HCT116 (cell line): Measurements from ENCODE around the gene MCRIP2. TPM values are rescaled to one million over a fixed set of nuclear protein-coding genes. Genes with fewer than 3 reads are reported as not detected.

ENCODE experiments used
- ATAC-seq: fragments of 200-7000 bp; cut with Tn5 transposase; 2 replicates; pipeline ENCODE4 v1.9.1; 2020; ENCODE audit warnings: mild to moderate bottlenecking, moderate library complexity
- BruUV-seq: library from RNA; stranded (reverse); fragments of 400-500 nt; replicated peaks from 2 replicates; lab custom pipeline; 2021; lab: Mats Ljungman, UMichigan
- CTCF ChIA-PET: fragments of 300-600 bp; sonication (Branson Sonifier 250); formaldehyde crosslinking; loops from one replicate; lab custom pipeline; 2021; ENCODE audit warnings: antibody characterized with exemption; lab: Charles Lee
- POLR2A ChIA-PET: fragments of 300-600, 350-600 bp; sonication (Branson Sonifier 250); formaldehyde crosslinking; loops from one replicate; lab custom pipeline; 2021; ENCODE audit warnings: antibody characterized with exemption; lab: Charles Lee
- RAD21 ChIA-PET, 2 experiments: fragments of 300-600 bp; sonication (Branson Sonifier 250); formaldehyde crosslinking; loops; one replicate each; lab custom pipeline; 2023; ENCODE audit warnings: low total read pairs in 2 of 2; ENCODE audit not compliant: uncharacterized antibody in 2 of 2, unreplicated experiment in 2 of 2, low non-redundant PET in 1 of 2; lab: Charles Lee
- DNase-seq: peaks from one replicate; pipeline ENCODE4 v3.0.0-alpha.2; 2010; ENCODE audit warnings: low read depth, low spot score
- H2AFZ ChIP-seq: fragments of 200-600 bp; shearing (Covaris generic), sonication (generic); 2 replicates; pipeline ENCODE4 v1.6.1; 2017; ENCODE audit warnings: low read depth, mixed run types, mixed read lengths, antibody characterized with exemption, low read length; ENCODE audit not compliant: poor library complexity, severe bottlenecking
- H3K27ac ChIP-seq: 2 replicates; pipeline ENCODE4 v1.5.1; 2012; ENCODE audit warnings: low read depth, low read length
- H3K27me3 ChIP-seq: fragments of 200-600 bp; sonication (generic); 2 replicates; pipeline ENCODE4 v1.6.1; 2016; ENCODE audit warnings: mixed run types, low read length, mixed read lengths; ENCODE audit not compliant: insufficient read depth
- H3K36me3 ChIP-seq, 2 experiments: fragments of 200-500 bp in 1 of 2; fragments of 200-600 bp in 1 of 2; sonication (Bioruptor generic) in 1 of 2; sonication (generic) in 1 of 2; 2 replicates each; pipeline versions ENCODE4 v1.5.1 to v1.6.1; 2014 to 2016; ENCODE audit warnings: low read length in 2 of 2, inconsistent platforms in 1 of 2, mixed read lengths in 1 of 2, mixed run types in 1 of 2; ENCODE audit not compliant: insufficient read depth in 2 of 2, control insufficient read depth in 1 of 2
- H3K4me1 ChIP-seq, 2 experiments: fragments of 200-600 bp in 1 of 2; sonication (generic) in 1 of 2; 2 replicates each; pipeline versions ENCODE4 v1.5.1 to v1.6.1; 2012 to 2017; ENCODE audit warnings: low read length in 2 of 2, inconsistent platforms in 1 of 2, mild to moderate bottlenecking in 1 of 2, mixed read lengths in 1 of 2, mixed run types in 1 of 2, moderate library complexity in 1 of 2; ENCODE audit not compliant: insufficient read depth in 2 of 2, control insufficient read depth in 1 of 2
- H3K4me2 ChIP-seq: fragments of 200-600 bp; sonication (generic); 2 replicates; pipeline ENCODE4 v1.6.1; 2017; ENCODE audit warnings: mixed run types, low read length, mixed read lengths
- H3K4me3 ChIP-seq, 2 experiments: fragments of 200-600 bp in 1 of 2; sonication (generic) in 1 of 2; replicated peaks in 1 of 2; 2 replicates each; pipeline ENCODE4 v1.5.1; 2011 to 2016; ENCODE audit warnings: low read length in 2 of 2, control low read depth in 1 of 2, low read depth in 1 of 2, mild to moderate bottlenecking in 1 of 2, mixed read lengths in 1 of 2, mixed run types in 1 of 2
- H3K79me2 ChIP-seq: fragments of 200-600 bp; sonication (generic); 2 replicates; pipeline ENCODE4 v1.6.1; 2017; ENCODE audit warnings: mild to moderate bottlenecking, mixed run types, low read length, moderate library complexity, mixed read lengths; ENCODE audit not compliant: insufficient read depth
- H3K9ac ChIP-seq: fragments of 200-600 bp; sonication (generic); 2 replicates; pipeline ENCODE4 v1.6.1; 2016; ENCODE audit warnings: low read length, mixed read lengths
- H3K9me2 ChIP-seq: fragments of 200-600 bp; sonication (generic), shearing (Covaris generic); 2 replicates; pipeline ENCODE4 v1.6.1; 2017; ENCODE audit warnings: mixed run types, mild to moderate bottlenecking, moderate library complexity; ENCODE audit not compliant: insufficient read depth
- H3K9me3 ChIP-seq, 2 experiments: fragments of 200-500 bp in 1 of 2; fragments of 200-600 bp in 1 of 2; sonication (Bioruptor generic) in 1 of 2; sonication (generic) in 1 of 2; 2 replicates each; pipeline ENCODE4 v1.6.1; 2014 to 2017; ENCODE audit warnings: low read length in 2 of 2, mixed read lengths in 2 of 2, inconsistent platforms in 1 of 2, low read depth in 1 of 2, mild to moderate bottlenecking in 1 of 2, mixed run types in 1 of 2, moderate library complexity in 1 of 2; ENCODE audit not compliant: control insufficient read depth in 1 of 2, insufficient read depth in 1 of 2
- H4K20me1 ChIP-seq: fragments of 200-600 bp; sonication (generic), shearing (Covaris generic); 2 replicates; pipeline ENCODE4 v1.6.1; 2017; ENCODE audit warnings: mixed run types, mild to moderate bottlenecking, moderate library complexity; ENCODE audit not compliant: insufficient read depth
- ELF1 ChIP-seq: IDR thresholded peaks from 2 replicates; pipeline ENCODE4 v1.6.1; 2012; ENCODE audit warnings: low read depth, borderline replicate concordance
- EZH2 ChIP-seq: fragments of 200-600 bp; sonication (generic); IDR thresholded peaks from 2 replicates; pipeline ENCODE4 v1.6.1; 2017; ENCODE audit warnings: antibody characterized with exemption, mixed run types
- POLR2AphosphoS5 ChIP-seq: IDR thresholded peaks from 2 replicates; pipeline ENCODE4 v1.6.1; 2011; ENCODE audit warnings: mild to moderate bottlenecking, low read depth, low read length, moderate library complexity
- SIN3A ChIP-seq: IDR thresholded peaks from 2 replicates; pipeline ENCODE4 v1.6.1; 2012; ENCODE audit warnings: low read depth
- SRF ChIP-seq: IDR thresholded peaks from 2 replicates; pipeline ENCODE4 v1.6.1; 2012; ENCODE audit warnings: low read depth
- intact Hi-C: fragments of 100-400 bp; cut with micrococcal nuclease; formaldehyde crosslinking; loops from 2 replicates; pipeline ENCODE4 v1.10.0; 2022
- total RNA-seq: library from RNA; stranded (reverse); gene quantifications from one replicate; pipeline ENCODE4 v1.2.1, GENCODE V29; 2021; ENCODE audit not compliant: unreplicated experiment

Gene MCRIP2
- total RNA-seq, 1 experiment from 2014 or later, result 34.9 TPM

DNA sequence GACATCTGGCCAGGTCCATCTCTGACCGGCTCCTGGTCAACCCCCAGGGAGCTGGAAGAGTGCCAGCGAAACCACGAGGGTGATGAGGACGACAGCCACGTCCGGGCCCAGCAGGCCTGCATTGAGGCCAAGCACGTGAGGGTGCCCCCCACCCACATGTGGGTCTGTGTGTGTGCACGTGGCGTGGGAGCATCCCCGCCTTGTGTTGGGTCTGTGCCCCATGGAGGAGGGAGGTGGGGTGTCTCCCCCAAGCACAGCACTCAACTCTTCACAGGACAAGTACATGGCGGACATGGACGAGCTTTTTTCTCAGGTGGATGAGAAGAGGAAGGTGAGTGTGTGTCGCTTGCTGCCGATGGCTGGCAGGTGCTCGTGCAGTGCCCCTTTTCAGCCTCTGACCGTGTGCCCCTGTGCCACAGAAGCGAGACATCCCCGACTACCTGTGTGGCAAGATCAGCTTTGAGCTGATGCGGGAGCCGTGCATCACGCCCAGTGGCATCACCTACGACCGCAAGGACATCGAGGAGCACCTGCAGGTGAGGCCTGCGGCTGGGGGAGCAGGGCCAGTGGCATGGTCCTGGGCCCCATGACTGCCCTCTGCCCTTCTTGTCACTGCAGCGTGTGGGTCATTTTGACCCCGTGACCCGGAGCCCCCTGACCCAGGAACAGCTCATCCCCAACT lies 40.3 kb downstream of the MCRIP2 start:
- RAD21 ChIA-PET, result no interaction called here
- no peaks in the 10 kb centered on the region for H4K20me1 ChIP-seq
- peaks cover 0 to 33% of the 10 kb centered on the region in 2 experiments; a peak in 2 of 4 replicates for H3K36me3 ChIP-seq
- POLR2A ChIA-PET, result no interaction called here
- H3K79me2 ChIP-seq, result peaks cover 41% of the 10 kb centered on the region
- TF ChIP-seq POLR2AphosphoS5, result peak; percentile 11; the same call in 1 of the 2 replicates
- no peak for TF ChIP-seq ELF1
- TSS peak; percentile 80 for BruUV-seq
- no peaks in the 10 kb centered on the region for H3K9me3 ChIP-seq
- H3K4me2 ChIP-seq, result peak overlapping the region; percentile 97
- no peaks in the 10 kb centered on the region for H3K27me3 ChIP-seq
- H3K9ac ChIP-seq, result peak overlapping the region; percentile 92
- H3K4me1 ChIP-seq, result peaks cover 13 to 55% of the 10 kb centered on the region in 2 experiments
- intact Hi-C loops, result no loop called here
- H2AFZ ChIP-seq, result no peak overlapping the region
- H3K4me3 ChIP-seq, result peak overlapping the region; percentile 66 to 90
- DNase-seq (no peak), ATAC-seq (no peak)
- CTCF ChIA-PET, result no interaction called here
- H3K27ac ChIP-seq, result peak overlapping the region; percentile 98
- H3K9me2 ChIP-seq, result no peaks in the 10 kb centered on the region

DNA sequence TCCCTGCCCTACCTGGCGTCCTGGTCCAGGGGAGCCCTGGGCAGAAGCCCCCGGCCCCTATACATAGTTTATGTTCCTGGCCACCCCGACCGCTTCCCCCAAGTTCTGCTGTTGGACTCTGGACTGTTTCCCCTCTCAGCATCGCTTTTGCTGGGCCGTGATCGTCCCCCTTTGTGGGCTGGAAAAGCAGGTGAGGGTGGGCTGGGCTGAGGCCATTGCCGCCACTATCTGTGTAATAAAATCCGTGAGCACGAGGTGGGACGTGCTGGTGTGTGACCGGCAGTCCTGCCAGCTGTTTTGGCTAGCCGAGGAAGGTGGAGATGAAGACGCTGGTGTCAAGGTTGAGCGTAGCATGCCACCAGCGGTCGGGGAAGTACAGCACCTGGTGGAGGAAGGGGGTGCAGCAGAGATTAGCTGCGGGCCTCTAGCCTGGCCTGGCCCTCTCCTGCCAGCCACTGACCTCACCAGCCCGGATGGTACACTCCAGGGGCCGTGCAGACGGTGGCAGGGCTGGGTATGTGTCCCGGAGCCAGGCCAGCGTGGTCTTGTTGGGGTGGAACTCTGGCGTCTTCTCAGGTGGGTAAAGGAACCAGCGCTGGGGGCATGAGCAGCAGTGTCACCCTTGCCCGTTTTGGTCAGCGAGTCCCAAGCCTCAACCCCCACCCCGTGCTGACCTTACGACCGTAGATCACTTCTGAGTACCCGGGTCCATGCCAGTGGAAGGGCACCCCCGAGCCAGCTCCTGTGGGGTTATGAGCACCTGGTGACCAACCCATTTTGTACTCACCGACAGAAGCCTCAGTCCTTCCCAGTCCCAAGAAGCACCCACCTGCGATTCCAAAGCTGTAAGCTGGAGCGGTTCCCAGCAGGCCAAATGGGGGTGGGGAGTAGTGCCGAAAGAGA lies 41.1 kb downstream of the MCRIP2 start:
- ChIA-PET RAD21 (no interaction called here), CTCF (no interaction called here), POLR2A (no interaction called here)
- Histone ChIP-seq H2AFZ (no peak overlapping the region), H3K9me2 (no peaks in the 10 kb centered on the region), H3K27ac (peak overlapping the region; percentile 98), H3K36me3 (peaks cover 0 to 33% of the 10 kb centered on the region in 2 experiments; a peak in 2 of 4 replicates), H3K27me3 (no peaks in the 10 kb centered on the region), H3K79me2 (peaks cover 41% of the 10 kb centered on the region), H3K9me3 (no peaks in the 10 kb centered on the region), H4K20me1 (no peaks in the 10 kb centered on the region), H3K4me1 (peaks cover 13 to 55% of the 10 kb centered on the region in 2 experiments), H3K9ac (peak overlapping the region; percentile 92), H3K4me3 (peak overlapping the region; percentile 71 to 90), H3K4me2 (peak overlapping the region; percentile 97)
- ATAC-seq (no peak), DNase-seq (no peak)
- TF ChIP-seq SRF (no peak), SIN3A (no peak), EZH2 (no peak)
- BruUV-seq, result TSS peak; percentile 72
- intact Hi-C loops, result no loop called here
